Right cardiac atrium (tissue), 5 donors: ENCODE data around the gene BCL2L1. TPM values are rescaled to one million over a fixed set of nuclear protein-coding genes. Genes with fewer than 3 reads are reported as not detected.
"Not testable (repeated sequence)": the region's sequence is repeated elsewhere in the genome, so short reads cannot be mapped to it uniquely, and the experiment has no call there.

Experiments used
- ATAC-seq, 2 donors: fragments of 200-7000 bp; cut with Tn5 transposase; one replicate each; pipeline versions ENCODE4 v1.8.0 to v1.9.1; 2020; ENCODE audit warnings: moderate library complexity in 2 of 2, mild to moderate bottlenecking in 1 of 2
- DNase-seq, 3 donors: peaks; one replicate each; pipeline ENCODE4 v3.0.0-alpha.2; 2020
- H3K27ac ChIP-seq: one replicate; pipeline ENCODE4 v1.5.1; 2013; ENCODE audit warnings: mild to moderate bottlenecking, low read length, control low read depth, moderate library complexity
- H3K27me3 ChIP-seq: one replicate; pipeline ENCODE4 v1.6.1; 2013; ENCODE audit not compliant: control insufficient read depth, insufficient read depth
- H3K4me1 ChIP-seq: one replicate; pipeline ENCODE4 v1.6.1; 2013; ENCODE audit warnings: low read length; ENCODE audit not compliant: control insufficient read depth, insufficient read depth
- H3K4me3 ChIP-seq: one replicate; pipeline ENCODE4 v1.5.1; 2013; ENCODE audit warnings: low read length, control low read depth
- H3K9me3 ChIP-seq: one replicate; pipeline ENCODE4 v1.6.1; 2013; ENCODE audit warnings: low read length; ENCODE audit not compliant: control insufficient read depth
- WGBS: extraction: QIAGEN DNeasy Blood & Tissue Kit; methylation state at CpG from one replicate; pipeline ENCODE4 v1.1.7; 2013; 5-methylcytosine and 5-hydroxymethylcytosine counted together
- intact Hi-C, 4 donors: fragments of 100-400 bp; cut with DNase I; formaldehyde crosslinking; loops; one replicate each; pipeline versions ENCODE4 v1.11.0 to v1.14.0; 2022 to 2023
- polyA plus RNA-seq: library from polyadenylated mRNA; stranded (reverse); fragments of 200-250 nt; gene quantifications from one replicate; pipeline ENCODE4 v1.2.3, GENCODE V29; 2013
- total RNA-seq, 4 donors: library from RNA; stranded (reverse); fragmentation: NEBNext Ultra II Directional; extraction: Animal tissue kit (Norgen Biotek cat#: 25700); gene quantifications; one replicate each; pipeline ENCODE4 v1.2.1, GENCODE V29; 2021
- donor health status: healthy with polysubstance abuse.
- donor health status: DM: no; HTN: yes; CAD: no.
- donor health status: DM: no; HTN: no; CAD: no.
- donor health status: DM: no; HTN: yes; CAD: no; lungs with severe emphysema.
- donor health status: DM: yes; HTN: yes; CAD: no.

Gene BCL2L1
- total and polyA plus RNA-seq, 5 donors: 39.9 to 56.9 (median 46.0) TPM

- intact Hi-C loops: no loop called here
- Histone ChIP-seq H3K4me1 (no peaks in the 10 kb centered on the region), H3K4me3 (peak overlapping the region; percentile 8), H3K9me3 (no peaks in the 10 kb centered on the region), H3K27ac (peak overlapping the region; percentile 39), H3K27me3 (no peaks in the 10 kb centered on the region)
- 58% methylated on average over 4 of the region's 4 CpGs for WGBS
- DNase-seq (peak in 1 of 3 donors; percentile 65), ATAC-seq (peak; percentile 12 to 16)
Measured at GRCh38 chr20:31638317-31638716, 84.4 kb downstream of the BCL2L1 start.

- 36% methylated on average over 34 of the region's 34 CpGs for WGBS
- peak within 1 kb of the TSS; percentile 39 for H3K27ac ChIP-seq
- intact Hi-C loops: no loop called here
- DNase-seq: peak in 2 of 3 donors; percentile 75 to 84
- H3K4me1 ChIP-seq: no peaks in the 10 kb centered on the region
- peak within 1 kb of the TSS; percentile 8 for H3K4me3 ChIP-seq
- peak; percentile 54 to 62 for ATAC-seq
- H3K27me3 ChIP-seq: no peaks in the 10 kb centered on the region
- H3K9me3 ChIP-seq: no peaks in the 10 kb centered on the region
Measured at GRCh38 chr20:31637660-31638059, 85.0 kb downstream of the BCL2L1 start, which contains the start of gene COX4I2. COX4I2 (plus strand) TSS chr20:31637912; CDS start chr20:31639018, 1,106 bp downstream.

GRCh38 chr20:31633339-31633914 lies 89.2 kb downstream of the BCL2L1 start:
- Histone ChIP-seq H3K27ac (no peak overlapping the region), H3K4me1 (no peaks in the 10 kb centered on the region), H3K9me3 (no peaks in the 10 kb centered on the region), H3K27me3 (no peaks in the 10 kb centered on the region), H3K4me3 (no peak overlapping the region)
- intact Hi-C loops: no loop called here
- WGBS: 72% methylated on average over 14 of the region's 14 CpGs
- ATAC-seq (peak in 1 of 2 donors; percentile 12), DNase-seq (peak in 1 of 3 donors; percentile 68)

GRCh38 chr20:31632548-31633338 lies 89.9 kb downstream of the BCL2L1 start:
- Histone ChIP-seq H3K27me3 (no peaks in the 10 kb centered on the region), H3K9me3 (no peaks in the 10 kb centered on the region), H3K4me3 (no peak overlapping the region), H3K4me1 (no peaks in the 10 kb centered on the region), H3K27ac (no peak overlapping the region)
- WGBS: 94% methylated on average over 40 of the region's 40 CpGs
- DNase-seq: no peak
- intact Hi-C loops: no loop called here
- peak in 1 of 2 donors; percentile 19 for ATAC-seq

- no peak overlapping the region for H3K27ac ChIP-seq
- no peaks in the 10 kb centered on the region for H3K4me1 ChIP-seq
- DNase-seq (no peak), ATAC-seq (no peak)
- no peaks in the 10 kb centered on the region for H3K9me3 ChIP-seq
- intact Hi-C loops: no loop called here
- no peak overlapping the region for H3K4me3 ChIP-seq
- WGBS: 50% methylated on average over 2 of the region's 2 CpGs
- no peaks in the 10 kb centered on the region for H3K27me3 ChIP-seq
Measured at GRCh38 chr20:31630187-31630790, 92.4 kb downstream of the BCL2L1 start.

- H3K27me3 ChIP-seq, DNase-seq, H3K4me1 ChIP-seq, H3K4me3 ChIP-seq, intact Hi-C loops, H3K27ac ChIP-seq, H3K9me3 ChIP-seq, ATAC-seq: not testable (repeated sequence)
- WGBS: 61% methylated on average over 2 of the region's 2 CpGs
Measured at GRCh38 chr20:31628057-31628456, 94.6 kb downstream of the BCL2L1 start.

- H3K9me3 ChIP-seq, H3K27ac ChIP-seq, ATAC-seq, H3K27me3 ChIP-seq, intact Hi-C loops, H3K4me3 ChIP-seq, H3K4me1 ChIP-seq: not testable (repeated sequence)
- WGBS: 85% methylated on average over 8 of the region's 8 CpGs
- DNase-seq: peak in 1 of 3 donors; percentile 9
Measured at GRCh38 chr20:31626534-31626933, 96.1 kb downstream of the BCL2L1 start.

- H3K9me3 ChIP-seq, H3K4me3 ChIP-seq, DNase-seq, H3K27me3 ChIP-seq, ATAC-seq, H3K4me1 ChIP-seq, intact Hi-C loops, H3K27ac ChIP-seq: not testable (repeated sequence)
- 97% methylated on average over 6 of the region's 6 CpGs for whole genome bisulfite sequencing
Measured at GRCh38 chr20:31623123-31623505, 99.6 kb downstream of the BCL2L1 start.

- ATAC-seq: no peak
- 88% methylated on average over 3 of the region's 3 CpGs for WGBS
Measured at GRCh38 chr20:31620246-31620645, 102.4 kb downstream of the BCL2L1 start.

GRCh38 chr20:31617432-31618104 lies 105.1 kb downstream of the BCL2L1 start:
- H3K27me3 ChIP-seq: no peaks in the 10 kb centered on the region
- peaks cover 3% of the 10 kb centered on the region for H3K4me1 ChIP-seq
- WGBS: 78% methylated on average over 6 of the region's 6 CpGs
- intact Hi-C loops: no loop called here
- DNase-seq (peak in 2 of 3 donors; percentile 4 to 11), ATAC-seq (no peak)
- no peak overlapping the region for H3K27ac ChIP-seq
- no peaks in the 10 kb centered on the region for H3K9me3 ChIP-seq
- H3K4me3 ChIP-seq: no peak overlapping the region

More at GRCh38 chr20:31620246-31620645, 102.4 kb downstream of the BCL2L1 start:
- Histone ChIP-seq H3K9me3 (no peaks in the 10 kb centered on the region), H3K4me1 (peaks cover 4% of the 10 kb centered on the region), H3K27me3 (no peaks in the 10 kb centered on the region), H3K27ac (no peak overlapping the region), H3K4me3 (no peak overlapping the region)
- no peak for DNase-seq
- intact Hi-C loops: no loop called here
